Endothelial cell of umbilical vein (primary cell): ENCODE results near the gene NF1. TPM values are rescaled to one million over a fixed set of nuclear protein-coding genes. Genes with fewer than 3 reads are reported as not detected.

Experiments
- BruUV-seq: library from RNA; stranded (reverse); fragments of 400-500 nt; replicated peaks from 2 replicates; lab custom pipeline; 2021; lab: Mats Ljungman, UMichigan
- CTCF ChIA-PET: fragments of 300-600, 350-600 bp; sonication (Branson Sonifier 250); formaldehyde crosslinking; loops from one replicate; lab custom pipeline; 2021; ENCODE audit warnings: antibody characterized with exemption, inconsistent platforms; lab: Charles Lee
- POLR2A ChIA-PET: fragments of 300-600, 350-600 bp; sonication (Branson Sonifier 250); formaldehyde crosslinking; loops from one replicate; lab custom pipeline; 2021; ENCODE audit warnings: antibody characterized with exemption, inconsistent platforms; lab: Charles Lee
- DNase-seq: peaks from one replicate; pipeline ENCODE4 v3.0.0-alpha.2; 2011; ENCODE audit warnings: low read depth, low spot score
- FAIRE-seq: peaks from 2 replicates; lab custom pipeline; 2011; peaks lifted over from hg19 to GRCh38; lab: Jason Lieb, UNC
- H2AFZ ChIP-seq: 2 replicates; pipeline ENCODE4 v1.6.0; 2012; ENCODE audit warnings: low read depth, low read length, control low read depth, inconsistent platforms
- H3K27ac ChIP-seq: 2 replicates; pipeline ENCODE4 v1.5.1; 2011; ENCODE audit warnings: low read depth, mild to moderate bottlenecking, control low read depth, low read length, moderate library complexity; ENCODE audit not compliant: insufficient read depth
- H3K27me3 ChIP-seq, 2 experiments: 2 replicates each; pipeline versions ENCODE4 v1.6.0 to v1.6.1; 2011; ENCODE audit warnings: low read length in 2 of 2, mixed read lengths in 1 of 2; ENCODE audit not compliant: control insufficient read depth in 2 of 2, insufficient read depth in 2 of 2
- H3K36me3 ChIP-seq, 2 experiments: 2 replicates in 1 of 2; 3 replicates in 1 of 2; pipeline ENCODE4 v1.5.1; 2011; ENCODE audit warnings: low read length in 2 of 2, mild to moderate bottlenecking in 1 of 2, moderate library complexity in 1 of 2; ENCODE audit not compliant: control insufficient read depth in 2 of 2, insufficient read depth in 2 of 2; ENCODE audit errors: extremely low read depth in 1 of 2
- H3K4me1 ChIP-seq: 3 replicates; pipeline ENCODE4 v1.5.1; 2011; ENCODE audit warnings: mild to moderate bottlenecking, low read length; ENCODE audit not compliant: control insufficient read depth, insufficient read depth; ENCODE audit errors: extremely low read depth
- H3K4me2 ChIP-seq: 2 replicates; pipeline ENCODE4 v1.6.1; 2011; ENCODE audit warnings: low read length, control low read depth, mixed read lengths; ENCODE audit not compliant: insufficient read depth
- H3K4me3 ChIP-seq, 3 experiments: fragments of 200-600 bp in 1 of 3; sonication (generic), shearing (Covaris generic) in 1 of 3; replicated peaks in 1 of 3; 2 replicates each; pipeline ENCODE4 v1.5.1; 2011 to 2016; ENCODE audit warnings: control low read depth in 3 of 3, low read length in 3 of 3, mild to moderate bottlenecking in 2 of 3, inconsistent platforms in 1 of 3, low read depth in 1 of 3, moderate library complexity in 1 of 3; ENCODE audit not compliant: insufficient read depth in 1 of 3
- H3K79me2 ChIP-seq: 2 replicates; pipeline ENCODE4 v1.6.0; 2012; ENCODE audit warnings: low read length, inconsistent platforms; ENCODE audit not compliant: control insufficient read depth, insufficient read depth
- H3K9ac ChIP-seq: replicated peaks from 2 replicates; pipeline ENCODE3; 2011; ENCODE audit warnings: low read length, control low read depth; ENCODE audit not compliant: insufficient read depth; ENCODE audit errors: extremely low read depth
- H3K9me1 ChIP-seq: replicated peaks from 3 replicates; pipeline ENCODE4 v1.6.0; 2011; ENCODE audit warnings: mild to moderate bottlenecking, low read length; ENCODE audit not compliant: control insufficient read depth, insufficient read depth; ENCODE audit errors: extremely low read depth
- H3K9me3 ChIP-seq: replicated peaks from 2 replicates; pipeline ENCODE4 v1.5.1; 2012; ENCODE audit warnings: low read length, inconsistent platforms; ENCODE audit not compliant: control insufficient read depth, insufficient read depth
- H4K20me1 ChIP-seq: replicated peaks from 2 replicates; pipeline ENCODE3; 2011; ENCODE audit warnings: mild to moderate bottlenecking, low read length; ENCODE audit not compliant: control insufficient read depth, insufficient read depth; ENCODE audit errors: extremely low read depth
- EZH2 ChIP-seq: IDR thresholded peaks from 2 replicates; pipeline ENCODE4 v1.6.1; 2012; ENCODE audit warnings: borderline replicate concordance, low read depth, mild to moderate bottlenecking, moderate library complexity, low read length, inconsistent platforms; ENCODE audit not compliant: severe bottlenecking
- FOS ChIP-seq: IDR thresholded peaks from 2 replicates; pipeline ENCODE4 v1.6.1; 2011; ENCODE audit warnings: mild to moderate bottlenecking, low read length, moderate library complexity, borderline replicate concordance; ENCODE audit not compliant: insufficient read depth
- GATA2 ChIP-seq: IDR thresholded peaks from 2 replicates; pipeline ENCODE4 v1.7.0; 2011; ENCODE audit warnings: low read depth, mild to moderate bottlenecking, moderate library complexity, mixed read lengths, low read length; ENCODE audit not compliant: insufficient read length, insufficient read depth
- JUN ChIP-seq: IDR thresholded peaks from 2 replicates; pipeline ENCODE4 v1.6.1; 2011; ENCODE audit warnings: borderline replicate concordance, low read depth; ENCODE audit not compliant: insufficient read length, insufficient read depth
- MYC ChIP-seq: IDR thresholded peaks from one replicate; pipeline ENCODE4 v1.6.1; 2011; ENCODE audit warnings: mild to moderate bottlenecking, low read depth, low read length
- POLR2A ChIP-seq: IDR thresholded peaks from 2 replicates; pipeline ENCODE4 v1.6.1; 2012; ENCODE audit warnings: low read depth, mild to moderate bottlenecking, control low read depth, low read length
- POLR2AphosphoS5 ChIP-seq: IDR thresholded peaks from 2 replicates; pipeline ENCODE4 v1.6.1; 2012; ENCODE audit warnings: low read depth, mild to moderate bottlenecking, control low read depth, low read length, moderate library complexity; ENCODE audit not compliant: insufficient read depth
- dilution Hi-C: fragments of 300-500 bp; cut with MboI; formaldehyde crosslinking; loops from one replicate; pipeline ENCODE4 v1.15.0; 2019; ENCODE audit warnings: low sequenced_read_pairs; ENCODE audit not compliant: extremely low pct_ligation_motif_present
- intact Hi-C: fragments of 100-400 bp; cut with micrococcal nuclease; formaldehyde crosslinking; loops from one replicate; pipeline ENCODE4 v1.10.0; 2022
- polyA plus RNA-seq, 4 experiments: library from polyadenylated mRNA; depleted of rRNA in 3 of 4; stranded (reverse) in 3 of 4; unstranded in 1 of 4; fragments of >200 nt; gene quantifications; 2 replicates each; pipeline versions ENCODE4 v1.2.1 to v1.2.3, GENCODE V29; 2011 to 2012; ENCODE audit warnings: missing spikeins in 1 of 4
- total RNA-seq: library from RNA; stranded (reverse); gene quantifications from 2 replicates; pipeline ENCODE4 v1.2.3, GENCODE V29; 2021
- TF ChIP-seq, protein P1 (sequence below): IDR thresholded peaks from 2 replicates; pipeline ENCODE4 v1.6.1; 2011; ENCODE audit not compliant: insufficient read depth, insufficient read length
- TF ChIP-seq, protein P2 (sequence below), 2 donors: IDR thresholded peaks; 1 replicate in 1 of 2; 2 replicates in 1 of 2; pipeline ENCODE4 v1.5.1; 2011; ENCODE audit warnings: low read length in 2 of 2, mild to moderate bottlenecking in 2 of 2, moderate library complexity in 2 of 2, control low read depth in 1 of 2, inconsistent platforms in 1 of 2, low read depth in 1 of 2; ENCODE audit not compliant: insufficient read depth in 1 of 2; ENCODE audit errors: extremely low read depth in 1 of 2

The NF1 gene
- total and polyA plus RNA-seq, 2 donors (not counting 3 experiments of a cell fraction or from before 2014, with no cell fraction given): 13.7 to 42.4 TPM

DNA sequence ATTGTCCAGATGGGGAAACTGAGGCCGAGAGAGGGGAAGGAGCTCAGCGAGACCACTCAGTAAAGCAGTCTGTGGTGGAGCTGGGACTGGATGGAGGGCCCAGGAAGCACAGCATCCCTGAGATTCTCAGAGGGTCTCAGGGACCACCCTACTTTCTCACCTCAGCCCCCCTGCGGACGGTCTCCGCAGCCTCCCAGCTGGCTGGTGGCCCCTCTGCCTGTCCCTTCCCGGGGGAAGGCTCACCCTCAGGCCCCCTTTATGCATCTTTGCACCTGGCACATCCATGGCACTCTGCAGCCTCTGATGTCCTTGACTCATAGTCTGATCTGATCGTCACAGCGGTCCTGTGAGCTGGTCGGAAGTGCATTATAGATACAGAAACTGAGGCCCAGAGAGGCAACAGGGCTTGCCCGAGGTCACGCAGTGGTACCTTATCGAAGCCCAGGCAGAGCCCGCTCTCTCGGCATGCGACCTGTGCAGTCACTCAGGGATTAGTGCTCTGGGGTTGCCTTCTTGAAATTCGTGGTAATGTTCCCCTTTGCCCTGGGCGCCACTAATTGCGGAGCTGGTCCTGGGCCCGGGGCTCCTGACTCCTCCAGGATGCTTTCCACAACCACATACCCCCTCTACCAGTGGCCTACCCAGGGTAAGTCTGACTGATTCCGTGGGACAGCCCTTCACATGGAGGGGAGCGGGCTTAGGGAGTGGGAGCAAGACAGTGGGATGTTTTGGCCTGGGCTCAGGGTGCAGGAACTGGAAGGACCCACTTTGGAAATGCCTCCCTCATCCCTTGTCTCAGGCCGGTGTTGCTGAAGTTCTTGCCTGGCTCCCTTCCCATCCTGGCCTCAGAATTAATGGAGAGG, 321.1 kb downstream of the NF1 start:
- FAIRE-seq: no peak
- H2AFZ ChIP-seq: no peak overlapping the region
- BruUV-seq: no TSS peak
- TF ChIP-seq JUN: no peak
- no peak for TF ChIP-seq POLR2A
- TF ChIP-seq GATA2: no peak
- no peak for TF ChIP-seq EZH2
- no peak for TF ChIP-seq MYC
- TF ChIP-seq, protein P1, sequence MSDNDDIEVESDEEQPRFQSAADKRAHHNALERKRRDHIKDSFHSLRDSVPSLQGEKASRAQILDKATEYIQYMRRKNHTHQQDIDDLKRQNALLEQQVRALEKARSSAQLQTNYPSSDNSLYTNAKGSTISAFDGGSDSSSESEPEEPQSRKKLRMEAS: no peak
- TF ChIP-seq FOS: no peak
- no peak for TF ChIP-seq POLR2AphosphoS5
- TF ChIP-seq, protein P2, sequence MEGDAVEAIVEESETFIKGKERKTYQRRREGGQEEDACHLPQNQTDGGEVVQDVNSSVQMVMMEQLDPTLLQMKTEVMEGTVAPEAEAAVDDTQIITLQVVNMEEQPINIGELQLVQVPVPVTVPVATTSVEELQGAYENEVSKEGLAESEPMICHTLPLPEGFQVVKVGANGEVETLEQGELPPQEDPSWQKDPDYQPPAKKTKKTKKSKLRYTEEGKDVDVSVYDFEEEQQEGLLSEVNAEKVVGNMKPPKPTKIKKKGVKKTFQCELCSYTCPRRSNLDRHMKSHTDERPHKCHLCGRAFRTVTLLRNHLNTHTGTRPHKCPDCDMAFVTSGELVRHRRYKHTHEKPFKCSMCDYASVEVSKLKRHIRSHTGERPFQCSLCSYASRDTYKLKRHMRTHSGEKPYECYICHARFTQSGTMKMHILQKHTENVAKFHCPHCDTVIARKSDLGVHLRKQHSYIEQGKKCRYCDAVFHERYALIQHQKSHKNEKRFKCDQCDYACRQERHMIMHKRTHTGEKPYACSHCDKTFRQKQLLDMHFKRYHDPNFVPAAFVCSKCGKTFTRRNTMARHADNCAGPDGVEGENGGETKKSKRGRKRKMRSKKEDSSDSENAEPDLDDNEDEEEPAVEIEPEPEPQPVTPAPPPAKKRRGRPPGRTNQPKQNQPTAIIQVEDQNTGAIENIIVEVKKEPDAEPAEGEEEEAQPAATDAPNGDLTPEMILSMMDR (IDR thresholded peaks at IDR 0.05; ENCODE audit: extremely low read depth in 1 of 2, insufficient read depth in 1 of 2, low read depth in 1 of 2, low read length in 2 of 2): no peak
- no peak for DNase-seq
- no peaks in the 10 kb centered on the region for H4K20me1 ChIP-seq
- H3K9me1 ChIP-seq: no peaks in the 10 kb centered on the region
- POLR2A ChIA-PET: no interaction called here
- intact Hi-C loops: no loop called here
- no peak overlapping the region for H3K9ac ChIP-seq
- no peaks in the 10 kb centered on the region for H3K4me1 ChIP-seq
- no peak overlapping the region for H3K4me3 ChIP-seq
- dilution Hi-C loops: no loop called here
- H3K79me2 ChIP-seq: no peaks in the 10 kb centered on the region
- H3K36me3 ChIP-seq: no peaks in the 10 kb centered on the region
- H3K9me3 ChIP-seq: no peaks in the 10 kb centered on the region
- CTCF ChIA-PET: no interaction called here
- H3K27me3 ChIP-seq: peaks cover 3 to 5% of the 10 kb centered on the region in 2 experiments
- H3K27ac ChIP-seq: no peak overlapping the region
- no peak overlapping the region for H3K4me2 ChIP-seq
